ENCODE measurements around the gene LHX4. TPM values are rescaled to one million over a fixed set of nuclear protein-coding genes. Genes with fewer than 3 reads are reported as not detected.

Gene LHX4
- total RNA-seq, 5 donors from 2014 or later (not counting 1 experiment from before 2014, with no cell fraction given), result 0.03 TPM; not detected in 3

DNA sequence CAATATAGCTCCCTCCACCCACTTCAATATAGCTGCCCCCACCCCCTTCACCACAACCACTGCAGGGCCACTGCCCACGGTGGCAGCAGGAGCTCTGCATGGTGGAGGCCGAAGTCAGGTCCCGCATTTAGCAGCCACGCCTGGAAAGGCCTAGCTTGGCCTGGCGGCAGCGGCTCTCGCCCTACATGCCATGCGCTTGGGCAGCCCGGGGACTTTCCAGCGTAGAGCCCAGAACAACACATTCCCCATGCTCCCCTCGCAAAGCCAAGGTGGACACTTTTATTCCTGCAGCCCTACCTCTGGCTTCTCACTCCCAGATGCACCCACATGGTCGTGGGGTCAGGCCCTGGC lies 37.1 kb downstream of the LHX4 start:
- Histone ChIP-seq H3K27me3 (replicated peaks in 1 of 2; ENCODE audit: control insufficient read depth in 2 of 2, extremely low read depth in 1 of 2, insufficient read depth in 2 of 2, low read length in 1 of 2) (no peaks in the 10 kb centered on the region), H3K9me3 (no peaks in the 10 kb centered on the region), H3K36me3 (ENCODE audit: control insufficient read depth in 2 of 2, extremely low read depth in 1 of 2, insufficient read depth in 1 of 2, low read length in 1 of 2) (no peaks in the 10 kb centered on the region), H3K4me3 (ENCODE audit: control insufficient read depth in 1 of 2, extremely low read depth in 1 of 2, low read length in 1 of 2) (no peak overlapping the region), H3K27ac (ENCODE audit: low read length) (no peak overlapping the region), H3K4me1 (ENCODE audit: control insufficient read depth in 1 of 2, extremely low read depth in 1 of 2, insufficient read depth in 2 of 2, low read length in 2 of 2) (no peaks in the 10 kb centered on the region)
- Mint-ChIP-seq H3K9me3 (no peaks in the 10 kb centered on the region), H3K4me3 (no peak overlapping the region), H3K4me1 (no peaks in the 10 kb centered on the region), H3K36me3 (no peaks in the 10 kb centered on the region), H3K27ac (no peak overlapping the region), H3K27me3 (no peaks in the 10 kb centered on the region)
- ATAC-seq (replicated peaks in 1 of 4), result no peak
- no peak for DNase-seq
- ChIA-PET POLR2A (no interaction called here), CTCF (no interaction called here)
- 90% methylated on average over 12 of the region's 12 CpGs for WGBS (ENCODE audit: insufficient coverage)

DNA sequence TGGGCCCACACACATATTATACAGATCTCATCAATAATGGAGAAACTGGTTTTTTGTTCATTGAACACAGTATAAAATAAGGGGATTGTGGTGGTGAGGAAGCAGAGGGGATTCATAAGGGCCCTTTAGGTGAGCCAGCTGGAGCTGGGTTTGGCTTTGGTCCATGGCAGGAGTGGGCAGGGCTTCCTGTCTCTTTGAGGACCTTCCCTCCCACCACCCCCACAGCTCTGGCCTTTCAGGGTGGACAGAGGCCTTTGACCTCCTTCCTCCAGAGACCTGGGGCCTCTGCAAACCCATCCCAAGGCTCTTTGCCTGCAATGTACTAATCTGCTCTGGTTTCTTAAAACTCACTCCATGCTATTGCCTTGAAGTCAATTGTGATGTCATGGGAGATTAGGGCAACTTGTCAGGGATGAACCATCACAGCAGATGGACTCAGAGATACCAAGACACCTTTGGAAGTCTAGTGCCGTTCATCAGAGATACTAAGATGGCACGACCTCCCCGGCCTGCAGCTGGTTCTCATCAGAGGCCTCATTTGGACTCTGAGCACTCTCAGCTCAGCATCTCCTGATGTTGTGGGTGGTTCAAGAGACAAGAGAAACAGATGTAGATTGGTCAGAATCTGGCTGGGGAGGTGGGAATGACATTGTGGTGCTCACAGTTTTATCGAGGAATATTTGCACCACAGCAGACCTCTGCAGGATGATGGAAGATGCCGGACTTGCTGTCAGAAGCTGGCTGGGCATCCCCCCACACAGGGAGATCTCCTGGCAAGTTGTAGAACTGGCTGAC lies 37.9 kb downstream of the LHX4 start:
- DNase-seq (no peak), ATAC-seq (replicated peaks in 1 of 4) (no peak)
- ChIA-PET CTCF (no interaction called here), POLR2A (no interaction called here)
- Histone ChIP-seq H3K27me3 (replicated peaks in 1 of 2; ENCODE audit: control insufficient read depth in 2 of 2, extremely low read depth in 1 of 2, insufficient read depth in 2 of 2, low read length in 1 of 2) (no peaks in the 10 kb centered on the region), H3K36me3 (ENCODE audit: control insufficient read depth in 2 of 2, extremely low read depth in 1 of 2, insufficient read depth in 1 of 2, low read length in 1 of 2) (no peaks in the 10 kb centered on the region), H3K9me3 (no peaks in the 10 kb centered on the region), H3K27ac (ENCODE audit: low read length) (no peak overlapping the region), H3K4me3 (ENCODE audit: control insufficient read depth in 1 of 2, extremely low read depth in 1 of 2, low read length in 1 of 2) (no peak overlapping the region), H3K4me1 (ENCODE audit: control insufficient read depth in 1 of 2, extremely low read depth in 1 of 2, insufficient read depth in 2 of 2, low read length in 2 of 2) (no peaks in the 10 kb centered on the region)
- H3K27me3 Mint-ChIP-seq, result no peaks in the 10 kb centered on the region
- 96% methylated on average over 5 of the region's 5 CpGs for WGBS (ENCODE audit: insufficient coverage)
- no peaks in the 10 kb centered on the region for H3K36me3 Mint-ChIP-seq
- H3K9me3 Mint-ChIP-seq, result no peaks in the 10 kb centered on the region
- no peaks in the 10 kb centered on the region for H3K4me1 Mint-ChIP-seq
- H3K27ac Mint-ChIP-seq, result no peak overlapping the region
- no peak overlapping the region for H3K4me3 Mint-ChIP-seq

GRCh38 chr1:180268556-180269075 lies 38.6 kb downstream of the LHX4 start:
- CTCF ChIA-PET, result no interaction called here

GRCh38 chr1:180269645-180270529 lies 39.8 kb downstream of the LHX4 start:
- Mint-ChIP-seq H3K9me3 (no peaks in the 10 kb centered on the region), H3K36me3 (peaks cover 17% of the 10 kb centered on the region), H3K4me3 (no peak overlapping the region), H3K27ac (peak overlapping the region in 1 of 2 donors; percentile 55), H3K4me1 (no peaks in the 10 kb centered on the region), H3K27me3 (no peaks in the 10 kb centered on the region)
- WGBS (ENCODE audit: insufficient coverage), result 98% methylated on average over 7 of the region's 14 CpGs
- H3K27me3 ChIP-seq (replicated peaks in 1 of 2; ENCODE audit: control insufficient read depth in 2 of 2, extremely low read depth in 1 of 2, insufficient read depth in 2 of 2, low read length in 1 of 2), result no peaks in the 10 kb centered on the region
- no peak overlapping the region for H3K4me3 ChIP-seq (ENCODE audit: control insufficient read depth in 1 of 2, extremely low read depth in 1 of 2, low read length in 1 of 2)
- H3K36me3 ChIP-seq (ENCODE audit: control insufficient read depth in 2 of 2, extremely low read depth in 1 of 2, insufficient read depth in 1 of 2, low read length in 1 of 2), result peaks cover 5 to 10% of the 10 kb centered on the region in 2 donors
- ATAC-seq (replicated peaks in 1 of 4) (no peak), DNase-seq (no peak)
- H3K9me3 ChIP-seq, result no peaks in the 10 kb centered on the region
- no peaks in the 10 kb centered on the region for H3K4me1 ChIP-seq (ENCODE audit: control insufficient read depth in 1 of 2, extremely low read depth in 1 of 2, insufficient read depth in 2 of 2, low read length in 2 of 2)
- CTCF ChIA-PET, result no interaction called here
- no peak overlapping the region for H3K27ac ChIP-seq (ENCODE audit: low read length)
- POLR2A ChIA-PET, result no interaction called here

More at GRCh38 chr1:180268556-180269075, 38.6 kb downstream of the LHX4 start:
- H3K4me1 ChIP-seq (ENCODE audit: control insufficient read depth in 1 of 2, extremely low read depth in 1 of 2, insufficient read depth in 2 of 2, low read length in 2 of 2), result no peaks in the 10 kb centered on the region
- POLR2A ChIA-PET, result no interaction called here
- no peaks in the 10 kb centered on the region for H3K27me3 Mint-ChIP-seq
- H3K4me3 ChIP-seq (ENCODE audit: control insufficient read depth in 1 of 2, extremely low read depth in 1 of 2, low read length in 1 of 2), result no peak overlapping the region
- no peaks in the 10 kb centered on the region for H3K4me1 Mint-ChIP-seq
- WGBS (ENCODE audit: insufficient coverage), result 88% methylated on average over 7 of the region's 9 CpGs
- H3K4me3 Mint-ChIP-seq, result no peak overlapping the region
- no peaks in the 10 kb centered on the region for H3K9me3 ChIP-seq
- ATAC-seq (replicated peaks in 1 of 4), result no peak
- H3K9me3 Mint-ChIP-seq, result no peaks in the 10 kb centered on the region
- peaks cover 4% of the 10 kb centered on the region for H3K36me3 Mint-ChIP-seq
- no peaks in the 10 kb centered on the region for H3K27me3 ChIP-seq (replicated peaks in 1 of 2; ENCODE audit: control insufficient read depth in 2 of 2, extremely low read depth in 1 of 2, insufficient read depth in 2 of 2, low read length in 1 of 2)
- H3K27ac ChIP-seq (ENCODE audit: low read length), result no peak overlapping the region
- H3K27ac Mint-ChIP-seq, result no peak overlapping the region
- no peak for DNase-seq
- no peaks in the 10 kb centered on the region for H3K36me3 ChIP-seq (ENCODE audit: control insufficient read depth in 2 of 2, extremely low read depth in 1 of 2, insufficient read depth in 1 of 2, low read length in 1 of 2)

DNA sequence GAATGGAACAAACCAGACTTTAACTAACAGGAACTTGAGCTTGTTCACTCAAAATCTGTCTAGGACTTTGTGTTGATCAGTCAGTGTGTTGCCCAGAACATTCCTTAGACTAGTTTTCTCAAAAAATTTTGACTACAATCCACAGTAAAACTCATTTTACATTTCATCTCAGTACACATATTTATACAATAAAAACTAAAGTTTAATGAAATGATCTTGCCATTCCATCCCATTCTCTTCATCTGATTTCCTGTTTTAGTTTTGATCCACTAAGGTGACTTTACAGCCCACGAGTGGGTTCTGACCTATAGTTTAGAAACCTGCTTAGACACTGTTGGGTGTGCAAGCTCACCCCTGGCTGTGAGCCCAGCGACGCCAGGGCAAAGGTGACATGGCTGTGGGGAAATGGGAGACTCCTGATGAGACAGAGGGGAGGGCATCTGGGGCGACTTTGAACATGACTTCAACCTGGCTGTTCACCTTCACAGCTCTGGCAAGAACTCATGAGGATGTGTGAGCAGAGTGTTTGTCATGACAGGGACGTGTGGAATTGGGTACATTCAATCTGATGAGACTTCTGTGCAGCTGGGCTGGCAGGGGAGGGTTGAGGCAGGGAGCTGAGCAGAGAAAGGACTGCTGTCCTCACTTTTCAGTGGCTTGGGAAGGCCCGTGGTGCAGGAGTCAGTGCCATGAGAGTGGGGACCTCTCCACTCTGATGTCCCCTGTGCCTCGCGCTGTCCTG lies 40.6 kb downstream of the LHX4 start:
- WGBS (ENCODE audit: insufficient coverage), result 84% methylated on average over 5 of the region's 8 CpGs

More for the DNA sequence above, 40.6 kb downstream of the LHX4 start:
- Histone ChIP-seq H3K4me1 (ENCODE audit: control insufficient read depth in 1 of 2, extremely low read depth in 1 of 2, insufficient read depth in 2 of 2, low read length in 2 of 2) (no peaks in the 10 kb centered on the region), H3K36me3 (ENCODE audit: control insufficient read depth in 2 of 2, extremely low read depth in 1 of 2, insufficient read depth in 1 of 2, low read length in 1 of 2) (peaks cover 7 to 18% of the 10 kb centered on the region in 2 donors), H3K27ac (ENCODE audit: low read length) (no peak overlapping the region), H3K4me3 (ENCODE audit: control insufficient read depth in 1 of 2, extremely low read depth in 1 of 2, low read length in 1 of 2) (no peak overlapping the region), H3K9me3 (no peaks in the 10 kb centered on the region), H3K27me3 (replicated peaks in 1 of 2; ENCODE audit: control insufficient read depth in 2 of 2, extremely low read depth in 1 of 2, insufficient read depth in 2 of 2, low read length in 1 of 2) (no peaks in the 10 kb centered on the region)
- POLR2A ChIA-PET, result no interaction called here
- peaks cover 25% of the 10 kb centered on the region for H3K36me3 Mint-ChIP-seq
- no peaks in the 10 kb centered on the region for H3K27me3 Mint-ChIP-seq
- H3K27ac Mint-ChIP-seq, result peak overlapping the region in 1 of 2 donors; percentile 57
- no peak overlapping the region for H3K4me3 Mint-ChIP-seq
- no peaks in the 10 kb centered on the region for H3K9me3 Mint-ChIP-seq
- ATAC-seq (replicated peaks in 1 of 4) (no peak), DNase-seq (no peak)
- H3K4me1 Mint-ChIP-seq, result no peaks in the 10 kb centered on the region
- CTCF ChIA-PET, result no interaction called here
